Activated CD4-positive, alpha-beta memory T cell treated with anti-CD3 and anti-CD28 coated beads, Interleukin-2, amount 10 ng/mL, durations not matched to agents 7 days and 5 days (primary cell): ENCODE results near the gene LUC7L. TPM values are rescaled to one million over a fixed set of nuclear protein-coding genes. Genes with fewer than 3 reads are reported as not detected.

Experiments
- CTCF ChIA-PET: fragments of 350-600 bp; sonication (Branson Sonifier 250); formaldehyde crosslinking; loops from one replicate; lab custom pipeline; 2021; ENCODE audit warnings: antibody characterized with exemption, inconsistent platforms; lab: Charles Lee
- POLR2A ChIA-PET: fragments of 350-600 bp; sonication (Branson Sonifier 250); formaldehyde crosslinking; loops from one replicate; lab custom pipeline; 2021; ENCODE audit warnings: antibody characterized with exemption; lab: Charles Lee
- DNase-seq: peaks from one replicate; pipeline ENCODE4 v3.0.0-alpha.2; 2020
- H3K27ac Mint-ChIP-seq: one replicate; pipeline ENCODE4 v1.8.0; 2021; ENCODE audit warnings: mild to moderate bottlenecking, mixed read lengths
- H3K27me3 Mint-ChIP-seq: one replicate; pipeline ENCODE4 v1.8.0; 2021; ENCODE audit warnings: mixed read lengths
- H3K36me3 Mint-ChIP-seq: one replicate; pipeline ENCODE4 v1.8.0; 2021; ENCODE audit warnings: low read depth, mixed read lengths
- H3K4me1 Mint-ChIP-seq: one replicate; pipeline ENCODE4 v1.8.0; 2021; ENCODE audit warnings: mixed read lengths
- H3K4me3 Mint-ChIP-seq: one replicate; pipeline ENCODE4 v1.8.0; 2021; ENCODE audit warnings: mild to moderate bottlenecking, mixed read lengths
- H3K9me3 Mint-ChIP-seq: one replicate; pipeline ENCODE4 v1.8.0; 2021; ENCODE audit warnings: mixed read lengths
- total RNA-seq, 2 experiments: library from RNA; stranded (reverse); gene quantifications; one replicate each; pipeline ENCODE4 v1.2.3, GENCODE V29; 2021

Gene LUC7L, protein sequence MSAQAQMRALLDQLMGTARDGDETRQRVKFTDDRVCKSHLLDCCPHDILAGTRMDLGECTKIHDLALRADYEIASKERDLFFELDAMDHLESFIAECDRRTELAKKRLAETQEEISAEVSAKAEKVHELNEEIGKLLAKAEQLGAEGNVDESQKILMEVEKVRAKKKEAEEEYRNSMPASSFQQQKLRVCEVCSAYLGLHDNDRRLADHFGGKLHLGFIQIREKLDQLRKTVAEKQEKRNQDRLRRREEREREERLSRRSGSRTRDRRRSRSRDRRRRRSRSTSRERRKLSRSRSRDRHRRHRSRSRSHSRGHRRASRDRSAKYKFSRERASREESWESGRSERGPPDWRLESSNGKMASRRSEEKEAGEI
- total RNA-seq, result 10 to 100 TPM; 54.9 to 61.0 TPM

DNA sequence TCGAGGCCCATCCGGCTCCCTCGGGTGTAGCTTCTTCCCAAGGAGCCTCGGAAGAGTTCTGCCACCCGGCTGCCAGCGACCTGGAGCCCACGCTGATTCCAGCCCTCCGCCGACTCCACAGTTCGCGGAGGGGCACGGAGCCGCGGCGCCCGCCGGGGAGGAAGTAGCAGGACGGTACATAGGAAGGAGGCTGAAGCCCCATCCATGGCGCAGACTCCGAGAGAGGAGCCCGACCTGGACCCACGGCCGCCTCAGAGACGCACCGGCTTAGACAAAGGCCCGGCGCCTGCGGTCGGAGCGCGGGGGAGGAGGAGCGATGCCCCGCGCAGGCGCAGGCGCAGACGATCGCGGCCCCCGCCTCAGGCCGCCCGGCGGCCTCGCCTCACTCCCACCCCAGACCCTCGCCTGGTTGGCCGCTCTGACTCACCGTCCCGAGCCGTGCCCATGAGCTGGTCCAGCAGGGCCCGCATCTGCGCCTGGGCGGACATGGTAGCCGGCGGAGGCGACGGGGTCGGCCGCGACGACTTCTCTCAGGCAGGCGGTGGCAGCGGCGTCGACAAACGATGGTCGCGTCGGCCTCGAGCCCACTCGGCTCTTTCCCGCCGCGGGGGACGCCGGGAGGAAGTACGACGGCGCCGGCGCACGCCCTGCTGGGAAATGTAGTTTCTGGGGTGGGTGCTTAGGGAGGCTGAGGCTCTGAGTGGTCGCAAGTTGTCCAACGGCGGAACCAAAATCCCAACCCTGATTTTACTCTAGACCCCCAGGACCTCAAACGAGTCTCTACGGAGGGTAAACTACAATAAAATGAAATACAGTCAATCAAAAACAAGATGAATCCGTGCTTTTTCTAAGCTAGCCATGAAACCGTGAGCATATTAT lies at the start of gene LUC7L:
Gene LUC7L, minus strand, starts transcription at position 598 of the 879 bp plus-strand sequence. Its CDS starts 110 bp downstream, at position 488.
- Mint-ChIP-seq H3K27me3 (no peaks in the 10 kb centered on the region), H3K36me3 (peaks cover 30% of the 10 kb centered on the region), H3K4me1 (peaks cover 34% of the 10 kb centered on the region), H3K27ac (peak within 1 kb of the TSS; percentile 87), H3K4me3 (peak within 1 kb of the TSS; percentile 83), H3K9me3 (no peaks in the 10 kb centered on the region)
- ChIA-PET CTCF (interaction anchor here (0.7 to 2.6 kb wide), 5 partner anchors 122 to 190 kb away, joined by 3 to 13 read pairs (median 4); partner anchors contain the start of gene AXIN1), POLR2A (interaction anchor here (0.7 to 2.0 kb wide), 17 partner anchors 10 to 196 kb away, joined by 3 to 8 read pairs (median 3); partner anchors contain the start of genes HBQ1, MPG, POLR3K and SNRNP25)
- peak; percentile 86 for DNase-seq

DNA sequence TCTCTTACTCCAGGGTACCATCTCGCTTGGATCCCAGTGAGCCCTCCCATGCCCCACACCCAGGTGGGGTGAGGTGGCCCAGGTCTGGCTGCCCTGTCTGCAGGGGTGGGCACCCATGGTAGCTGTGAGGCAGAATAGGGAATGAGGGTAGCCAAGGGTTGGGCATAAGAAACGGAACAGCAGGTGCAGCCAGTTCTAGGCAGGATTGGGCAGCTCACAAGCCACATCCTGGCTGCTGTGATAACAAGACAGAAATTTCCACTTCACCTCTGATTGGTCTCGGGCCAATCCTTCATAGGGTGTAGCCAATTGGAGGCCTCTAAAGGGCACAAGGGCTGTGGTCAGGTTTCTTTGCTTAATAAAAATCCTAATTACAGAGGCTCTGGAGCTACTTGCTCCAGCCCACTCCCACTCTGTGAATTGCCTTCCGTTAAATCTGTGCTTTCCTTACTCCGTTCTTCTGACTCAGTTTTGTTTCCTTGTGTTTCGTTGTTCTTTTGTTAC lies 49.7 kb upstream of the LUC7L start:
- H3K9me3 Mint-ChIP-seq, result no peaks in the 10 kb centered on the region

DNA sequence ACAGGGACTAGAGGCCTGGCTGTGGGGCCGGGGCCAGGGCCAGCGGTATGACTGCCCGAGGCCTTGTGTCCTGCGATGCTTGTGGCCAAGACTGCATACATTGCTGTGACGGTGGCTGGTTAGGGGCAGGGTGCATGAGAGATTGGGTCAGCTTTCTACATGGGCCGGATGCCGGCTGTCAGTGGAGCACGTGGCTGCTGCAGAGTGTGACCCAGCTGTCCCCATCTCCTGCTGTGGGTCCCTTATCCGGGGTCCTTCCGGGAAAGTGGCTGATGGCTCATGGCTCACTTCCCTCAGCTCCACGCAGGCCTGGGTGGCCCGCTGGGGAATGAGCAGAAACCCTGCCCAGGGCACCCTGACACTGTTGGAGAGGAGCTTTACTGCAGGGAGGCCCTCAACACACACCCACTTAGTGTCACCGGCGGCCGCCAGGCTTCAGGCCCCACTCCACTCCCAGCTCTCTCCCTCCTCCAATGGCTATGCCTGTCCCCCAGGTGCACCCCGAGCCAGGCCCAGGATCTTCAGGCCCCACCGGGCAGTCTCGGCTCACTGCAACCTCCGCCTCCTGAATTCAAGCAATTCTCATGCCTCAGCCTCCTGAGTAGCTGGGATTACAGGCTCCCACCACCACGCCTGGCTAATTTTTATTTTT lies 47.3 kb upstream of the LUC7L start:
- Mint-ChIP-seq H3K4me3 (no peak overlapping the region), H3K36me3 (no peaks in the 10 kb centered on the region), H3K27me3 (peaks cover 32% of the 10 kb centered on the region), H3K4me1 (peaks cover 9% of the 10 kb centered on the region), H3K27ac (no peak overlapping the region), H3K9me3 (no peaks in the 10 kb centered on the region)
- ChIA-PET POLR2A (no interaction called here), CTCF (no interaction called here)
- no peak for DNase-seq

More for the DNA sequence above, 49.7 kb upstream of the LUC7L start:
- no peaks in the 10 kb centered on the region for H3K36me3 Mint-ChIP-seq
- H3K27me3 Mint-ChIP-seq, result peaks cover 28% of the 10 kb centered on the region
- H3K27ac Mint-ChIP-seq, result no peak overlapping the region
- ChIA-PET CTCF (interaction anchor here (1.2 kb wide), 1 partner anchor 44 kb away, joined by 5 read pairs; no protein-coding TSS in a partner anchor), POLR2A (interaction anchor here (0.7 to 1.4 kb wide), 2 partner anchors 44 to 70 kb away, joined by 3 to 4 read pairs; no protein-coding TSS in a partner anchor)
- H3K4me3 Mint-ChIP-seq, result no peak overlapping the region
- DNase-seq, result peak; percentile 46
- peaks cover 9% of the 10 kb centered on the region for H3K4me1 Mint-ChIP-seq

DNA sequence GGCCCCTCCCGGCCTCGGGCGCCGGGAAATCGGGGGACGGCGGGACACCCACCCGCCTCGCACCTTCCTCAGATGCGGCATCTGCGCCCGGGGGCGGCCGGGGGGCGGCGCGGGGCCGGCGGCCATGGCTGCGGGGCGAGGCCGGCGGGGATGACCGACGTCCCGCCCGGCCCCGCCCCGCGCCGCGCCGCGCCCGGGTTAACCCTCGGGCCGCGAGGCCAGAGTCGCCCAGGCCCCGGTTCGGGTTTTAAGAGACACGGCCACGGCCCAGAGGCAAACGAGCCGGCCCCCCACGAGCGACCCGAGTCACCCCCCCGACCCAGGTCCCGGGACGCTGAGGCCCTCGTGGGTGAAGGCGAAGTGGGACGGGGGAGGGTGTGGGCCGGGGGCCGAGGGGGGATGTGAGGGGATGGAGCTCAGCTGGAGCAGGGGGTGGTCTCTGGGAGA lies 46.6 kb upstream of the LUC7L start, which contains the start of gene RGS11:
Gene RGS11, minus strand, starts transcription at position 159 of the 447 bp plus-strand sequence. Its CDS starts 33 bp downstream, at position 126.
- Mint-ChIP-seq H3K4me3 (no peak within 1 kb of the TSS), H3K36me3 (no peaks in the 10 kb centered on the region)
- POLR2A ChIA-PET, result no interaction called here

DNA sequence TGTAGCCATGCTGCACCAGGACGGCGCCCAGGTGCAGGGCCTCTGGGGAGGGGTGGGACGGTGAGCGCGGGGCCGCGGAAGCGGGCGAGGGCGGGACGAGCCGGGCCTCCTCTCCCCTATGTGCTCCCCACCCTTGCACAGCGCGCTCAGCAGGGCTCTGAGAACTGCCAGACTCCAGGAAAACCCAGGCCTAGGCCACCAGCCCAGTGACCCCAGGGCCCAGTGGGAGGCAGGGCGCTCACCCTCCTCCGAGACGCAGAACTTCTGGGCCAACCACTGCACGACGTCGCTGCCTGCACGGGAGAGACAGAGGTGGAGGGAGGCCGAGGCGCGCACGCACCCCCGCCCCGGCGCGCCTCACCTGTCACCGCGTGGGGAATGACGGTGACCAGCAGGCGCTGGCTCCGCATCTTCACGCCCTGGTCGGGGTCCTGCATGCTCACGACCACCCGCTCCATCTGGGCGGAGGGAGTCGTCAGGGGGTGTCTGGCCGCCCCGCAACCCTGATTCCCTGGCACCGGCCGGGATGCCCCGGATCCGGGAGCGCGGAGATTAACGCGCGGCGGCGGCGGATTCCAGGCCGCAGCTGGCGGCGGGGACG lies 45.9 kb upstream of the LUC7L start:
- Mint-ChIP-seq H3K36me3 (no peaks in the 10 kb centered on the region), H3K27ac (no peak overlapping the region), H3K4me1 (peaks cover 9% of the 10 kb centered on the region), H3K9me3 (no peaks in the 10 kb centered on the region), H3K4me3 (no peak overlapping the region), H3K27me3 (peaks cover 29% of the 10 kb centered on the region)
- ChIA-PET CTCF (no interaction called here), POLR2A (no interaction called here)
- no peak for DNase-seq

More for the DNA sequence above, 46.6 kb upstream of the LUC7L start, which contains the start of gene RGS11:
- no peak for DNase-seq
- CTCF ChIA-PET, result no interaction called here
- peaks cover 9% of the 10 kb centered on the region for H3K4me1 Mint-ChIP-seq
- H3K27me3 Mint-ChIP-seq, result peaks cover 29% of the 10 kb centered on the region
- no peak within 1 kb of the TSS for H3K27ac Mint-ChIP-seq
- no peaks in the 10 kb centered on the region for H3K9me3 Mint-ChIP-seq

DNA sequence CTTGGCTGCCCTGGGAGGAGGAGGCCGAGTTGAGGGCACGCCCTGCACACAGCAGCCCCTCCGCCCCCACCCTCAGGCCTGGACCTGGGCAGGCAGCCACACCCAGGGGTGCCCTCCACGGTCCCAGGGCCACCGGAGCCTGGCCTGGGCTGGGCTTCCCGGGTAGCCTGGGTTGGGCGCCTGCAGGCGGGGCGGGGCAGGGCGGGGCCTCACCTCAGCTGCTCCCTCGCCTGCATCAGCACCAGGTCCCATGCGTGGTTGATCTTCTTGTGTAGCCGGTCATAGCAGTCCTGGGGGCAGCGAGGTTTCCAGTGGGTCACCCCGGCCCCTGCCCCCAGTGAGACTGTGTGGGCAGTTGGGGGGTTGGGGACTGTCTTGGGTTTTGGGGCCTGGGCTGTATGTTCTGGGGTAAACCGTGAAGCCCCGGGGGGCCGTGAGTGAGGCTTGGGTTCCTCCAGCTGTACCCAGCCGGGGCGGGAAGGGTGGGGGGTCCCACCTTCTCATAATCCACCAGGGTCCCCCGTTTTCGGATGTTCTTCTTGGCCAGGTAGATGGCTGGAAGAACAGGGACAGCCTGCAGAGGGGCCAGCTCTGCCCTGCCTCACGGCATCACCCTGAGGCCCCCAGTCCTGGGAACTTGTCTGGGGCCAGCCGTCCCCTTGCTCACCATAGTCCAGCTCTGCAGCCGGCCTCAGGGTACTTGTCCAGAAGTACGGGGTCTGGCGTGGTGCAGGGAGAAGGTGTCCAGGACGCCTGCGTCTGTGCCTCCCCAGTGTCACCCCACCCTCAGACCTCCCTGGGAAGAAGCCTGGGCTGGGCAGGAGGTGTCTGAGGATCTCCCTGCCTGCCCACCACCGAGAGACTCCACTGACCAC lies 44.5 kb upstream of the LUC7L start:
- CTCF ChIA-PET, result no interaction called here
- Mint-ChIP-seq H3K27ac (no peak overlapping the region), H3K27me3 (peaks cover 25% of the 10 kb centered on the region), H3K4me3 (no peak overlapping the region), H3K36me3 (no peaks in the 10 kb centered on the region), H3K9me3 (no peaks in the 10 kb centered on the region), H3K4me1 (peaks cover 5% of the 10 kb centered on the region)
- no peak for DNase-seq
- POLR2A ChIA-PET, result no interaction called here

DNA sequence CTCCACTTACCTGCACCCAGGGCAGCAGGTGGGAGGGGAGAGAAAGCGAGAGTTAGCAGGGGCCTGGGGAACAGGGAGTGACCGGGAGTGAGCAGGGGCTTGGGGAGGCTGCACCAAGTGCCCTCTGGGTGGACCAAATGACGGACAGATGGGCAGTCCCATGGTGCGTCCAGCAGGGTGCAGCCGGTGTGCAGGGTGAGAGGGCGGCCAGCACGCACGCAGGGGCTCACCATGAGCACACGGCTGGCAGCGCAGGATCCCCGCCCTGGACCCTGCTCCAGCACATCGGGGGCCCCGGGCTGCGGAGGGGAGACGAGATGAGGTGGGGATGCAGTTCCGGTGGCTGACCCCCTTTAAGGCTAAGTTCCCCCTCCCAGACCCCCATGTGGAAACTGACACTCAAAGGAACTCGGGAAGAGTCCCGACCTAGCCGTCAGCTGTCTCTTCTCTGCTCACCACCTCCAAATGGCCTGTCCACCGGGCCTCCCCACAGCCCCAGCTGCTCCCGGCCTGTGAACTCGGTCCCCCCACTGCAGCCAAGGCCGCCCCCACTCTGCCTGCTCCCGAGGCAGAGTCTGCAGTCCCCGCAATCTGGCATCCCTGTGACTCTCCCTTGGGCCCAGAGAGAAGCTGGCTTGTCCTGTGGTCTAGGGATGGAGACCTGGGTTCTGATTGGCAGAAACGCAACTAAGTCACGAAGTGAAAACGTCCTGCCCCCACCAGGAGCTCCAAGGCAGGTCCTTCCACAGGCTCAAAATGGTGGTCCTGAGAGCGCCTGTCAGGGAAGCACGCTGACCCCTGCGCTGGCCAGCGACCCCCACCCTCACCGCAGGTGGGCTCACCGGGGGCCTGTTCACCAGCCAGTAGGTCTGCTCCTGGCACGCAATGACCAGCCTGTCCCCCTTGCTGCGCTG lies 43.6 kb upstream of the LUC7L start:
- ChIA-PET POLR2A (no interaction called here), CTCF (no interaction called here)
- peaks cover 22% of the 10 kb centered on the region for H3K27me3 Mint-ChIP-seq
- no peak for DNase-seq
- H3K27ac Mint-ChIP-seq, result no peak overlapping the region
- no peak overlapping the region for H3K4me3 Mint-ChIP-seq
- no peaks in the 10 kb centered on the region for H3K9me3 Mint-ChIP-seq
- H3K36me3 Mint-ChIP-seq, result no peaks in the 10 kb centered on the region
- H3K4me1 Mint-ChIP-seq, result peaks cover 4% of the 10 kb centered on the region

DNA sequence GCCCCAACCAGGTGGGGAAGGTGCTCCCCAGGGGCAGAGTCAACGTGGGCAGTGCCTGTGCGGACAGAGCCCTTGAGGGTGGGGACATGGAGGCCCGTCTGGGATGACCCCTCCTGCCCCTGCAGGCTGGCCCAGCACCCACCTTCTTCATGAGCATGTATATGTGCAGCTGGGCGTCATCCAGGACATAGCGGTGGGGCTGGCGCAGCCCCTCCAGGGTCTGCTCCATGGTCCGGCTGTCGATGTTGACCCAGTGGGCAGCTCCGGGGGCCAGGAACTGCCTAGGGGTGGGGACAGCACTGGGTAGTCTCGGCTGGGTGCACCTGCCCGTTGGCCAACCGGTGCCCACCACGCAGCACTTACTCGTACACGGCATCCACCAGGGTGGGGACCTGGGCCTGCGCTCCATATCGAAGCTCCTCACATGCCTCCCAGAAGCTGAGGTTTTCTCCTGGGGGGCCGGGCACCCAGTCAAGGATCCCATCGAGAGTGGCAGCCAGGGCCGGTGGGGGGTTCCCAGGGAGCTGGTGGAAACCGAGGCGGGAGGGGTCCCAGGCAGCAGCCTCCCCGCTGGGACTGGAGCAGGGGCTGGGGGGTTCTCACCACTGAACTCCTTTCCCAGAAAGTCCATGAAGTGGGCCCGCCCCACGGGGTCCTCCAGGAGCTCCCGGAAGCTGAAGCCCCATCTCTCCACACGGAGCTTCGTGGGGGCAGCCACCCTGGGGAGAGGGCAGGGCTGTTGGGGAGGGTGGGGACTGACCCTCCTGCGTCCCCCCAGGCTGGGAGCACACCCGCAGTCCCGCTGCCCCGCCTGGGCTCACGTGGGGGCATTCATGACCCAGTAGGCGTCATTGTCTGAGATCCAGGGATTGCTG lies 41.4 kb upstream of the LUC7L start:
- ChIA-PET CTCF (no interaction called here), POLR2A (no interaction called here)
- DNase-seq, result no peak
- Mint-ChIP-seq H3K4me3 (no peak overlapping the region), H3K4me1 (peaks cover 6% of the 10 kb centered on the region), H3K9me3 (peaks cover 3% of the 10 kb centered on the region), H3K27me3 (peaks cover 8% of the 10 kb centered on the region), H3K36me3 (no peaks in the 10 kb centered on the region), H3K27ac (no peak overlapping the region)

DNA sequence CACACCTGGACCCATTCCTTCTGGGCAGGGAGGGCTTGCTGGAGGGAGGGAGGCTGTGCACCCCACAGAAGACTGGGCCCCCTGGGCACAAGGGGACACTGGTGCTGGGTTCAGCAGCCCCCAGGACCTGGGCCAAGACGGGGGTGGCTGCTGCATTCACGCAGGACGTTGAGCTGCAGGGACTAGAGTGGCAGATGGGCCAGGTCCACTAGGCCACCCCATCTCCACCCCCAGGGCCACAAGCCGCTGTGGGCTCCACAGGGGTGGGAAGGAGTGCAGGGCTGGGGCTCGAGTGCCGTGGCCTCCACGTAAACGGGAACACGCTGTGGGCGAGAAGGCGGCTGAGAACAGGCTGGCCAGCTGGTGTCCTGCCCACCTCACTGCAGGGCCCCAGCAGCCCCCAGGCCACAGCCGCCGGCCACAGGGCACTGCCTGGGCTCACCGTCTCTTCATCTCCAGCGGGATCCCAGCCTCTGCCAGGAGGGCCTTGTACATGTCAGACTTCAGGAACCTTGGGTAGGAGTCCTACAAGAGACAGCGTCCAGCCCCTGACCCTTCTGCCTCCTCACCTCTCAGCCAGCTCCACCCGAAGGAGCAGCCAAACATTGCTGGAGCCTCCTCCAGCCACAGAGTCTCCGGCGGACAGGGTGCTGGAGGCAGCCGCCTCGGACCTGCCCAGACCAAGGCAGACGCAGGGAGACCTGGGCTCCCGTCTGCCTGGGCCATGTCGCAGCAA lies 40.0 kb upstream of the LUC7L start:
- POLR2A ChIA-PET, result no interaction called here

More for the DNA sequence above, 40.0 kb upstream of the LUC7L start:
- H3K27ac Mint-ChIP-seq, result no peak overlapping the region
- peaks cover 3% of the 10 kb centered on the region for H3K9me3 Mint-ChIP-seq
- CTCF ChIA-PET, result no interaction called here
- peaks cover 4% of the 10 kb centered on the region for H3K27me3 Mint-ChIP-seq
- no peaks in the 10 kb centered on the region for H3K36me3 Mint-ChIP-seq
- H3K4me1 Mint-ChIP-seq, result peaks cover 3% of the 10 kb centered on the region
- no peak for DNase-seq
- H3K4me3 Mint-ChIP-seq, result no peak overlapping the region
